Stimulated activated CD4-positive, alpha-beta T cell treated with anti-CD3 and anti-CD28 coated beads, Interleukin-1b, Interleukin-23, amount 100 ng/mL, for 4 hours (primary cell): ENCODE data around the gene PTH2.
"Not testable (repeated sequence)": the region's sequence is repeated elsewhere in the genome, so short reads cannot be mapped to it uniquely, and the experiment has no call there.

Source experiments
- DNase-seq, 2 donors: peaks; one replicate each; pipeline ENCODE4 v3.0.0-alpha.2; 2020; ENCODE audit warnings: low read depth in 2 of 2

PTH2 gene

DNA sequence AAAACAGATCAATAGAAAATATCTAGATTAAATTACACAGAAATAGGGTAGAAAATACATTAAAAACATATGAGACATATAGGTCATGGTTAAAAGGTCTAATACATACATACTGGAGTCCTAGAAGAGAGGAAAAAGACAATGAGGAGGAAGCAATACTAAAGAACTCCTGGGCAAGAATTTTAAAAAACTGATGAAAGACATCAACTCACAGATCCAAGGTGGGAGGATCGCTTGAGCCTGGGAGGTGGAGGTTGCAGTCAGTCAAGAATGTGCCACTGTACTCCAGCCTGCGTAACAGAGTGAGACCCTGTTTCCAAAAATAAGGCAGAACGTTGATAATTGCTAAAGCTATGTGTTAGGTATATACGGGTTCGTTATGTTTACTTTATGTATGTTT lies 40.6 kb downstream of the PTH2 start:
- DNase-seq: no peak

DNA sequence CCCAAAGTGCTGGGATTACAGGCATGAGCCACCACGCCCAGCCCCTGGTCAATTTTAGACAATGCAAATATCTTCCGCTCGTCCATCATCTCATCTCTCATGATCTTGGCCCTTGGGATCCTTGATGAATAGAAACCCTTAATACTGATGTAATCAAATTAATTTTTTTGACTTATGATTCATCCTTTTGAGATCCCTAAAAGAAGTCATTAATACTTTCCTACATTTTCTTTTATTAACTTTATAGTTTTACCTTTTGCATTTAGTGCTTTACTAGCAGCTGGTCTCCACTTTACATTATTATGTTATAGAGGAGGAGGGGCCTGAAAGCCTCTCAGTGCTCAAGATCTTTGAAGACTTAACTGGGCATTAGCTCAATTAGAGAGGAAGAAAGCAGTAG lies 42.9 kb downstream of the PTH2 start:
- no peak for DNase-seq

DNA sequence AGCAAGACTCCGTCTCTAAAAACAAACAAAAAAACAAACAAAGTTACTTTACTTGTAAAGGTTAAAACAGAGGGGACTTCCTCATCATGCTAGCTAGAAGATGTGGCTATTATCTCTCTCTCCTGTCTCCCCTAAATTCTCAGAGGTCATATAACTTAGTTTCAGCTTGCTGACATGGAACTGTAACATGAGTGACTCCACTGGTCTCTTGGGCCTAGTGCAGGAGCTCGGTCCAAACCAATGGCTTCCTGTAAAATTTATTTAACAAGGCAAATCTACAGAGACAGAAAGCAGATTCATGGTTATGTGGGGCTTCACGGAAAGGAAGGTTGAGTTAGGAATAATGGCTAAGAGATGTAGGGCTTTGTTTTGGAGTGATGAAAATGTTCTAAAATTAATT lies 44.7 kb downstream of the PTH2 start:
- no peak for DNase-seq

DNA sequence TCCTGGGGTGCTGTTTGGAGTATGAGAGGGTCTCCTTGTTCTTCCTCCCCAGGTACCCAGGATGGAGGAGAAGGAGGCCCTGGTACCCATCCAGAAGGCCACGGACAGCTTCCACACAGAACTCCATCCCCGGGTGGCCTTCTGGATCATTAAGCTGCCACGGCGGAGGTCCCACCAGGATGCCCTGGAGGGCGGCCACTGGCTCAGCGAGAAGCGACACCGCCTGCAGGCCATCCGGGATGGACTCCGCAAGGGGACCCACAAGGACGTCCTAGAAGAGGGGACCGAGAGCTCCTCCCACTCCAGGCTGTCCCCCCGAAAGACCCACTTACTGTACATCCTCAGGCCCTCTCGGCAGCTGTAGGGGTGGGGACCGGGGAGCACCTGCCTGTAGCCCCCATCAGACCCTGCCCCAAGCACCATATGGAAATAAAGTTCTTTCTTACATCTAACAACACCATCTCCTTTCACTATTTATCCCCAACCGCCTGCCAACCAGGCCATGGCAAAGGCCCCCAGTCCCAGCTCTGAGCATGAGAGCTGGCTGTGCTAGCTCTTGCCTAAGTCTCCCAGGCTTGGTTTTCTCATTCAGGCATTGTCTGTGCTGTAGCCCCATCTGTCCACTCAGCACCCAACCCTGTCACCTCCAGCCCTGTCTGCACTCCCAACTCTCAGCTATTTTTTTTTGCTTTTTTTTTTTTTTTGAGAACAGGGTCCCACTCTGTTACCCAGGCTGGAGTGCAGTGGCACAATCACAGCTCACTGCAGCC lies 48.4 kb downstream of the PTH2 start:
- DNase-seq: no peak

DNA sequence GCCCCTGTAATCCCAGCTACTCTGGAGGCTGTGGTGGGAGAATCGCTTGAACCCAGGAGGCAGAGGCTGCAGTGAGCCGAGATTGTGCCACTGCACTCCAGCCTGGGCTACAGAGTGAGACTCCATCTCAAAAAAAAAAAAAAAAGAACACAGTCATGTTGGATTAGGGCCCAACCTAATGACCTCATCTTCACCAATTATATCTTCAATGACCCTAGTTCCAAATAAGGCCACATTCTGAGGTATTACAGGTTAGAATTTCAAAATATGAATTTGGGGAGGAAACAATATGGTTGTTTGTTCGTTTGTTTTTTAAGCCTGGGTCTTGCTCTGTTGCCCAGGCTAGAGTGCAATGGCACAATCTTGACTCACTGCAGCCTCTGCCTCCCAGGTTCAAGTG lies 50.1 kb downstream of the PTH2 start:
- not testable (repeated sequence) for DNase-seq
